Fibroblast of pulmonary artery (primary cell): ENCODE data around the gene CSAG2.
"Not testable (repeated sequence)": the region's sequence is repeated elsewhere in the genome, so short reads cannot be mapped to it uniquely, and the experiment has no call there.

Experiments
- DNase-seq: peaks from one replicate; pipeline ENCODE4 v3.0.0-alpha.2; 2010; ENCODE audit warnings: low read depth
- H3K4me3 ChIP-seq: replicated peaks from 2 replicates; pipeline ENCODE4 v1.5.1; 2011; ENCODE audit warnings: low read depth, mild to moderate bottlenecking, control low read depth, low read length, moderate library complexity
- CTCF ChIP-seq: IDR thresholded peaks from 2 replicates; pipeline ENCODE4 v1.5.1; 2011; ENCODE audit warnings: mild to moderate bottlenecking, control low read depth, low read length, inconsistent platforms; ENCODE audit errors: missing control alignments

Gene CSAG2, protein sequence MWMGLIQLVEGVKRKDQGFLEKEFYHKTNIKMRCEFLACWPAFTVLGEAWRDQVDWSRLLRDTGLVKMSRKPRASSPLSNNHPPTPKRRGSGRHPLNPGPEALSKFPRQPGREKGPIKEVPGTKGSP

GRCh38 chrX:152709173-152709572, at the start of gene CSAG2:
Gene CSAG2, minus strand, starts transcription at chrX:152709273. Its CDS starts 161 bp downstream, at chrX:152709112.
- H3K4me3 ChIP-seq, DNase-seq: not testable (repeated sequence)

- DNase-seq, result not testable (repeated sequence)
Measured at GRCh38 chrX:152754871-152755270, 45.8 kb upstream of the CSAG2 start.

DNA sequence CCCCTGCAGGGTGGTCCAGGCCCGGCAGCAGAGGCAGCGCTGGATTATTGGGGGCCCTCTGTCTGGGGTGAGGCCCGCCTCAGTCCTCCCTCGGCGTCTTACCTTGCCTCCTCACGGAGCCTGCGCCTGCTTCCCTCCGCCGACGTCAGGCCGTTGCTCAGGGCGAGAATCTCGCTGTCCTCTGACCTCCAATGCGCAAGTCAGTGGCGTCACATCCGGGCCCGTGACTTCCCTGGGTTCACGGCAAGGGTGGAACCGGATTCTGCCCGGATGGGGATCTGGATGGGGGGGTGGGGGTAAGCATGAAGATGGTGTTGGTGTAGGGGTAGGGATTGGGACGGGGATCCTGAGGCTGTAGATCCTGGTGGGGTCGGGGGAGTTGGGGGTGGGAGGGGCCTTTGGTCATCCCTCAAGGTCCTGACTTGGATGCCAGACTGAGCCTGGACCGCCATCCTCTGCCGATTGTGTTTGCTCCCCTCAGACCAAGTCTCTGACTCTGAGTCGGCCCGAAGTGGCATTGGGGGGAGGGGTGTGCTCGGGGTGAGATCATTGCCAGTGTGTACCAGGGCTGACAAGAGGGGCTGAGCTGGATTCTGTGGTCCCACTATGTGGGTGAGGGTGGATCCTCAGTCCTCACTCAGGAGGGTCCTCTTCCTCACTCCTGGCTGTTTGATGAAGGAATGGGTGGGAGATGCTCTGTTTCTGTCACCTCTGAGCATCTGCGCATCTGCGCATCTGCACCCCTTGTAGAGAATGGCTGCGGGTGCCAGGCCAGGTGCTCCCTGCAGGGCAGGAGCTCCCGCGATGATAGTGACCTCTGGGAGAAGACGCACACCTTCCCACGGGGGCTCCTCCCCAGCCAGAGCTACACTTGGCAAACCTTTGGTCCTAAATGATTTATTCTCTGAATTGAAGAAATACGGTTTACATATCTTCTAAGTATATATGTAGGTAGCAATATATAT, 44.9 kb upstream of the CSAG2 start, which contains the start of gene MAGEA2:
MAGEA2 (minus strand) TSS at position 157 of the 965 bp plus-strand sequence. CDS start 2,479 bp downstream, outside the sequence.
- not testable (repeated sequence) for H3K4me3 ChIP-seq, DNase-seq

More at GRCh38 chrX:152754871-152755270, 45.8 kb upstream of the CSAG2 start:
- not testable (repeated sequence) for H3K4me3 ChIP-seq

DNA sequence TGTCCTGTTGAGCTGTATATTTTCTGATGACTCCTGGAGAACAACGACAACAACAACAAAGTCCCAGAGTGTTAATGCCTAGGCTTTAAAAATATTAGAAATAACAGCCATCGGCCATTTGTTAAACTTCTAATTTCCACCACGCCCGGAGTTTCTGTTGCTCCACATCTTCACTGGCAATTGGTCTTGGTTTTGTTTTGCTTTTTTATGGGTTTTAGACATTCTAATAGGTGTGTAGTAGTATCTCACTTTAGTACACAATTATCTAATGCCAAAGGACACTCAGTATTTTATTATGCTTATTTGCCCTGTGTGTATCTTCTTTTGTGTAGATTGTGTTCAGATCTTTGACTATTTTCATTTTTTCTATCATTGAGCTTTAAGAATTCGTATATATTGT, 29.5 kb upstream of the CSAG2 start:
- H3K4me3 ChIP-seq, result no peak overlapping the region
- no peak for TF ChIP-seq CTCF
- DNase-seq, result no peak

GRCh38 chrX:152736528-152736927, 27.5 kb upstream of the CSAG2 start:
- DNase-seq, H3K4me3 ChIP-seq: not testable (repeated sequence)

- H3K4me3 ChIP-seq, result no peak overlapping the region
- TF ChIP-seq CTCF, result no peak
Measured at GRCh38 chrX:152735860-152736511, 26.9 kb upstream of the CSAG2 start.

GRCh38 chrX:152735101-152735500, 26.0 kb upstream of the CSAG2 start:
- TF ChIP-seq CTCF, result no peak
- no peak overlapping the region for H3K4me3 ChIP-seq
- no peak for DNase-seq

More at GRCh38 chrX:152735860-152736511, 26.9 kb upstream of the CSAG2 start:
- no peak for DNase-seq

DNA sequence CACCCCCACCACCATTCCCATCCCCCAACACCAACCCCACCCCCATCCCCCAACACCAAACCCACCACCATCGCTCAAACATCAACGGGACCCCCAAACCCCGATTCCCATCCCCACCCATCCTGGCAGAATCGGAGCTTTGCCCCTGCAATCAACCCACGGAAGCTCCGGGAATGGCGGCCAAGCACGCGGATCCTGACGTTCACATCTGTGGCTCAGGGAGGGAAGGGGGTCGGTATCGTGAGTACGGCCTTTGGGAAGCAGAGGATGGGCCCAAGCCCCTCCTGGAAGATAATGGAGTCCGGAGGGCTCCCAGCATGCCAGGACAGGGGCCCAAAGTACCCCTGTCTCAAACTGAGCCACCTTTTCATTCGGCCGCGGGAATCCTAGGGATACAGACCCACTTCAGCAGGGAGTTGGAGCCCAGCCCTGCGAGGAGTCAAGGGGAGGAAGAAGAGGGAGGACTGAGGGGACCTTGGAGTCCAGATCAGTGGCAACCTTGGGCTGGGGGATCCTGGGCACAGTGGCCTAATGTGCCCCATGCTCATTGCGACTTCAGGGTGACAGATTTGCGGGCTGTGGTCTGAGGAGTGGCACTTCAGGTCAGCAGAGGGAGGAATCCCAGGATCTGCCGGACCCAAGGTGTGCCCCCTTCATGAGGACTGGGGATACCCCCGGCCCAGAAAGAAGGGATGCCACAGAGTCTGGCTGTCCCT, 25.2 kb upstream of the CSAG2 start:
- DNase-seq, result not testable (repeated sequence)

DNA sequence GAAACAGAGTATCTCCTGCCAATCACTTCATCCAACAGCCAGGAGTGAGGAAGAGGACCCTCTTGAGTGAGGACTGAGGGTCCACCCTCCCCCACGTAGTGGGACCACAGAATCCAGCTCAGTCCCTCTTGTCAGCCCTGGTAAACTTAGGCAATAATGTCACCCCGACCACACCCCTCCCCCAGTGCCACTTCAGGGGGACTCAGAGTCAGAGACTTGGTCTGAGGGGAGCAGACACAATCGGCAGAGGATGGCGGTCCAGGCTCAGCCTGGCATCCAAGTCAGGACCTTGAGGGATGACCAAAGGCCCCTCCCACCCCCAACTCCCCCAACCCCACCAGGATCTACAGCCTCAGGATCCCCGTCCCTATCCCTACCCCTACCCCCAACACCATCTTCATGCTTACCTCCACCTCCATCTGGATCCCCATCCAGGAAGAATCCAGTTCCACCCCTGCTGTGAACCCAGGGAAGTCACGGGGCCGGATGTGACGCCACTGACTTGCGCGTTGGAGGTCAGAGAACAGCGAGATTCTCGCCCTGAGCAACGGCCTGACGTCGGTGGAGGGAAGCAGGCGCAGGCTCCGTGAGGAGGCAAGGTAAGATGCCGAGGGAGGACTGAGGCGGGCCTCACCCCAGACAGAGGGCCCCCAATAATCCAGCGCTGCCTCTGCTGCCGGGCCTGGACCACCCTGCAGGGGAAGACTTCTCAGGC, 24.3 kb upstream of the CSAG2 start, which contains the start of the genes CSAG1 and MAGEA12:
CSAG1 (minus strand) TSS at position 461 of the 715 bp plus-strand sequence. CDS start 1,261 bp downstream, outside the sequence.
MAGEA12 (plus strand) TSS at position 497 of the 715 bp plus-strand sequence. CDS start 2,405 bp downstream, outside the sequence.
- TF ChIP-seq CTCF, result no peak
- DNase-seq, result no peak
- no peak within 1 kb of the TSS for H3K4me3 ChIP-seq

More for the DNA sequence above, 25.2 kb upstream of the CSAG2 start:
- H3K4me3 ChIP-seq, result not testable (repeated sequence)
